ENCODE results near the gene MYOZ3.

DNA sequence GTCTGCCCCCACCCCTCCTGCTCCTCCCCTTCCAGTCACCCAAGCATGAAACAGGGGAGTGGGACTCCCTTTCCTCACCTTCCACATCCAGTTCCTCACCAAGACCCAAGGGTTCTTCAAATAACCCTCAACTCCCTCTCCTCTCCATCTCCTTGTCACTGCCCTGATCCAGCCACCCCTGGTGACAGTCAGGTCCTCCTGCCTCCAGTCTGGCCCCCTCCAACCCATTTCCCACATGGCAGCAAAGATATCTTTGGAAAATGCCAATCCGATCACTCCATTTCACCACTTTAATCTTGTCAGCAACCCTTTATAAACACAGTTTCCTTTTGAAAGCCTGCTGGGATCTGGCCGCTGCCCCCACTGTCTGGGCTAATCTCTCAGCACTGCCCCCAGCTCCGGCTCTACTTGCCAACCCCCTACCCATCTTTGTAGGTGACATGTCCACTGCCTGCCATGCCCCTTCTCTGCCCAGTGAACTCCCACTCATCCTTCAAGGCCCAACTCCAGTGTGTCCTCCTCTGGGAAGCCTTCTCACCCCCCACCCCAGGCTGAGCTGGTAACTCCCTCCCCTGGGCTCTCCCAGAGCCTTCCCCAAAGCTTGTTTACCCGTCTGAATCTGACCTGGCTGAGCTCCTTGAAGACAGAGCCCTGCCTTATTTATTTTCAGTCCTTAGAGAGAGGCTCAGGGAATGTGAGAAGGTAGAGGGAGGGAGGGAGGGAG, 781 bp upstream of the MYOZ3 start:
- TF ChIP-seq, protein P1, sequence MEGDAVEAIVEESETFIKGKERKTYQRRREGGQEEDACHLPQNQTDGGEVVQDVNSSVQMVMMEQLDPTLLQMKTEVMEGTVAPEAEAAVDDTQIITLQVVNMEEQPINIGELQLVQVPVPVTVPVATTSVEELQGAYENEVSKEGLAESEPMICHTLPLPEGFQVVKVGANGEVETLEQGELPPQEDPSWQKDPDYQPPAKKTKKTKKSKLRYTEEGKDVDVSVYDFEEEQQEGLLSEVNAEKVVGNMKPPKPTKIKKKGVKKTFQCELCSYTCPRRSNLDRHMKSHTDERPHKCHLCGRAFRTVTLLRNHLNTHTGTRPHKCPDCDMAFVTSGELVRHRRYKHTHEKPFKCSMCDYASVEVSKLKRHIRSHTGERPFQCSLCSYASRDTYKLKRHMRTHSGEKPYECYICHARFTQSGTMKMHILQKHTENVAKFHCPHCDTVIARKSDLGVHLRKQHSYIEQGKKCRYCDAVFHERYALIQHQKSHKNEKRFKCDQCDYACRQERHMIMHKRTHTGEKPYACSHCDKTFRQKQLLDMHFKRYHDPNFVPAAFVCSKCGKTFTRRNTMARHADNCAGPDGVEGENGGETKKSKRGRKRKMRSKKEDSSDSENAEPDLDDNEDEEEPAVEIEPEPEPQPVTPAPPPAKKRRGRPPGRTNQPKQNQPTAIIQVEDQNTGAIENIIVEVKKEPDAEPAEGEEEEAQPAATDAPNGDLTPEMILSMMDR (IDR thresholded peaks at IDR 0.05): no peak
- TF ChIP-seq ZFX (IDR thresholded peaks at IDR 0.05; ENCODE audit: borderline replicate concordance): no peak

All from 22Rv1 (cell line).